CD4-positive, alpha-beta T cell treated with Interleukin-15 for 4 hours (primary cell): ENCODE data around the gene HACD2.
"Not testable (repeated sequence)": the region's sequence is repeated elsewhere in the genome, so short reads cannot be mapped to it uniquely, and the experiment has no call there.

Experiments
- DNase-seq: peaks from one replicate; pipeline ENCODE4 v3.0.0-alpha.2; 2020; ENCODE audit warnings: low spot score

Gene HACD2

DNA sequence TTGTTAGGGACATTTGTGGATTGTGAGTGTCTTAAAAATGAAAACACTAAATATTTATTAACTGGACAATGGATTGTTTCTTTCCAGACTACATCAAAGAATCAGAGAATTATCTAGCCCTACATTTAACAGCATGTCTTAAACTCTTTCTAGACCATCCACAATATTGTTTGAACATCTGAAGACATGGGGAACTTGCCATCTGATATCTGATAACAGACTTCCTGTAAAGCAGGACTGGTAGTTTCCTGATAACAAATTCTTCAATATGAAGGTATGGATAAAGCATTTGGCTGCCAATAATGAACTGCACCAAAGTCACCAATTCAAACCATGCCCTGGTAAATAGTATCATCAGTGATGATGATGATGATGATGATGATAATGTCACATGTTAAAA, 26.2 kb upstream of the HACD2 start:
- no peak for DNase-seq

DNA sequence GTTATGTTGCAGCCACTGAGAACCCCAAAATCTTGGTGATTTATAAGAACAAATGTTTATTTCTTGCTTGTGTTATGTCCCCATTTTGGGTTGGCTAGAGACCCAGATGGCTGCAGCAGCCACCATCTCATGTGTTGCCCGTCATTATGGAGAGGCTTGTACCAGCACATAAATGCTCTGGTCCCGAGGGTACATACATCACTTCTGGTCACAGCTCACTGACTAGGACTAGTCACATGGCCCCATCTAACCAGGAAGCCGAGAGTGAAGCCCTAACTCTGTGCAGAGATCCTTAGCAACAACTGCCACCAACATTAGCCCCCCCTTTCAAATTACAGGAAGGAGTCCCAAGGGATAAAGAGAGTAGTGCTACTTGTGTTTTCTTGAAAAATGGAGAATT, 25.5 kb upstream of the HACD2 start:
- DNase-seq, result no peak

DNA sequence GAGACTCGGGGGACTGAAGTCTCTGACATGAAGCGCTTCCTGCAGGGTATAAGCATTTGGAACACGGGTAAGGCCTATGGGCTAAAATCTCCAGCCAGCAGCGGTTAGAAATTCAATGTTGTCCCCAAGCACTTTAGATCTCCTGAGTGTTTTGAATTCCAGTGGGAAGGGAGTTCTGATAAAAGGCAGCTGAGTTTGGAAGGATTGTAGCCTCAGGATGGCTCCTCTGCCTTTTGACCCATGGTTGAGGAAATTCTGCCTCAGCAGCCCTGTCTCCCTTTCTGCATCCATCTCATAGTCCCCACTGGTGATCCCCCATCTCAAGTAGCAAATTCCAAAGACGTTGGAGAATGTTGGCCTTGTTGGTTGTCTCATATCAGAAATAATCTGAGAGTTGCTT, 24.2 kb upstream of the HACD2 start:
- no peak for DNase-seq

DNA sequence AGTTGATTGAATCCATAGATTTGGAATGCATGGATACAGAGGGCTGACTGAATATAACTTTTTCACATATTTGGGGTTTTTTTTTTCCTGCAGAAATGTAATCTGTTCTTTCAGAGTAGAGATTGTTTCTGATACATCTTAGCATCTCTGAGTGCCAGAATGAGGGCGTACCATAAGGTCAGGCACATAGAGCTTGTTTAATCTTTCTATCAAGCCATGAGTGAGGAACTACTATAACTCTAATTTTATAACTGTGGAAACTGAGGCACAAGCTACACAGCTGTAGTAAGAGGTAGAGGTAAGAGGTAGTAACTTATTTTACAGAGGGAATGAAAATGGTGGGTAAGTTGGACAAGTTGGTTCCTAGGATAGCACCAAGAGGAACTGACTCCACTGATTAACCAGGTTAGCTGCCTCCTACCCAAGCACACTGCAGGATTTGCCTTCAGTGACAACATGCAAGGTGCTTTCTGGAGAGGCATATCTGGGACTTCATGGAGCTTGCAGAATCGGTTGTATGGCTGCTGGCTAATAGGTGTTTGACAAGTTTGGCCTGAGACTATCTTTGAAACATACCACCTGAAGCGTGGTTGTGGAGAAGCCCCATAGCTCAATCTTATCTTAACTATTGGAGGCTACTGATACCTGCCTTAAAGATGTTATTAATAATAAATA, 23.5 kb upstream of the HACD2 start:
- no peak for DNase-seq

DNA sequence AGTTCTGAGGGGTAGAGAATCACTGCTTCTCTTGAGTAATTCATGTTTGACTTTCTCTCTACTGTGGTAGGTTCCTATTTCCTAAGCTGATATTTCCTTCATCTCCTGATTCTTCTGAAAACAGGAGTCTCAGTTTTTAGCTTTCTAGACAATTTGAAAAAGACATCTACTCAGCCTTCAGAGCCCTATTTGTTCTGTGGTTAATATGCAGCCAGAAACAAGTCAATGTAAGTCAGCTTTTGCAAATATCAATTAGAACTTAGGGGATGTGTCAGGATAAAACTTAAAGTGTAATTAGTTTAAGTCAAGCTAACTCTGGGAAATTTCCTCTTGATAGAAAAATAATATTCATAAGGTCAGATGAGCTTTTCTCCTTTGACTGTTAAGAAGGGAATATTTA, 21.7 kb upstream of the HACD2 start:
- DNase-seq, result no peak

DNA sequence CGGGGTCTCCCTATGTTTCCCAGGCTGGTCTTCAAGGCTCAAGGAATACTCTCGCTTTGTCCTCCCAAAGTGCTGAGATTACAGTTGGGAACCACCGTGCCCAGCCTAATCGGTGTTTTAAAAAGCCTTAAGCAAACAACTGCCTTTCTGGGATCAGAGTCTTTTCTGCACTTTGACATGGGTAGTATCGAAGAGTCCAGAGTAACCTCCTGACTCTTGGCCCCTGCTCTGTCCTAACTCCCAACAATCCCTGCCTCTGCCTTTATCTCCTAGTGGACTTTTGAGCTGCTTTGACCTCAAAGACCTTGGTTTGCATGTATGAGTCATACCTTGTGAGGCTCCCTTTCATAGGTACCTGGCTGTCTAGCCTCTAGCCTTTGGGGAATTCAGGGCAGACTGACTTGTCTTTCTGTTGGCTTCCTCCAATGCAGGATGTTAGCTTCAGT, 21.0 kb upstream of the HACD2 start:
- DNase-seq, result no peak

DNA sequence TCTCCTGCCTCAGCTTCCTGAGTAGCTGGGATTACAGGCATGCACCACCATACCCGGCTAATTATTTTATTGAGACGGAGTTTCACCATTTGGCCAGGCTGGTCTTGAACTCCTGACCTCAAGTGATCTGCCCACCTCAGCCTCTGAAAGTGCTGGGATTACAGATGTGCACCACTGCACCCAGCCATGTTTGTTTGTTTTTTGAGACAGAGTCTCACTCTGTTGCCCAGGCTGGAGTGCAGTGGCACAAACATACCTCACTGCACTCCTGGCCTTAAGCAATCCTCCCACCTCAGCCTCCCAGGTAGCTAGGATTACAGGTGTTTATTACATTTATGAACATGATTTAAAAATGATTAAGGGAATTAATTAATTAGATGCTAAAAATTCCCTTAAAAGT, 18.3 kb upstream of the HACD2 start:
- DNase-seq, result not testable (repeated sequence)

DNA sequence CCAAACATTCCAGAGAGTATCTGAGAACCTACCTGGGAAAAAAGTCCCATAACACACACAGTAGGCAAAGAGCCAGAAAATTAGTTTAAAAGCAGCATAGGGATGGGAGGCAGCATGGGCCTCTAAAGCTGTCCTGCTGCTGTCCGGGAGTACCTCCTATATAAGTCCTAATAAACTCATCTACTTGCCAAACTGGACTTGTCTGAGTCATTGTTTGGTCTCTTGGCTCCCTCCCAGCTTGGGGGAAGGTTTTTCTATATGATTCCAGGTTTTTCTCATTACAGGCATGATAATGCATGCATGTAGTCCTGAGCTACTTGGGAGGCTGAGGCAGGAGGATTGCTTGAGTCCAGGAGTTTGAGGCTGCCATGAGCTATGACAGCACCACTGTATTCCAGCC, 17.5 kb upstream of the HACD2 start:
- DNase-seq, result no peak

DNA sequence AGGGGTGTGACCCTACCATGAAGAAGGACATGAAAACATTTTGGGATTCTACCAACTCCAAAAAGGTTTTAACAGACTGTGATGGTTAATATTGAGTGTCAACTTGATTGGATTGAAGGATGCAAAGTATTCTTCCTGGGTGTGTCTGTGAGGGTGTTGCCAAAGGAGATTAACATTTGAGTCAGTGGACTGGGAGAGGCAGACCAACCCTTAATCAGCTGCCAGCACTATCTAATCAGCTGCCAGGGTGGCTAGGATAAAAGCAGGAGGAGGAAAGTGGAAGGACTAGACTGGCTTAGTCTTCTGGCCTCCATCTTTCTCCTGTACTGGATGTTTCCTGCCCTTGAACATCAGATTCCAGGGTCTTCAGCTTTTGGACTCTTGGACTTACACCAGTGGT, 16.0 kb upstream of the HACD2 start:
- DNase-seq, result not testable (repeated sequence)

DNA sequence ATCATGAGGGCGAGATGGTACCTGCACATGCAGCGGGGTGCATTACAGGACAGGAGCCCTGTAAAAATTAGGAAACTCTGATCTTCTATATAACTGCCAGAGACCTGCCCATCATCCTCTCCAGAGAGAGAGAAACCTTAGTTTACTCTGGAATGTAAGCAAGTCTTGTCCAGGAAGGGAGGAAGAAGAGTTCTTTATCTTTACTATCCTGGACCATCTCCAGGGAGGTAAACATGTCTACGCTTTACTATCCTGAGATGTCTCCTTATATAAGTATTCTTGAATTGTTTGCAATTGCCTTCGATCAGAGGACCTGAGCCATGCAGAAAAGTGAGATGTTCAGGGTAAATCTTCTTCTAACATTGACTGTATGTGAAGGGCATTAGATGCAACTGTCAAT, 12.7 kb upstream of the HACD2 start:
- DNase-seq, result no peak

DNA sequence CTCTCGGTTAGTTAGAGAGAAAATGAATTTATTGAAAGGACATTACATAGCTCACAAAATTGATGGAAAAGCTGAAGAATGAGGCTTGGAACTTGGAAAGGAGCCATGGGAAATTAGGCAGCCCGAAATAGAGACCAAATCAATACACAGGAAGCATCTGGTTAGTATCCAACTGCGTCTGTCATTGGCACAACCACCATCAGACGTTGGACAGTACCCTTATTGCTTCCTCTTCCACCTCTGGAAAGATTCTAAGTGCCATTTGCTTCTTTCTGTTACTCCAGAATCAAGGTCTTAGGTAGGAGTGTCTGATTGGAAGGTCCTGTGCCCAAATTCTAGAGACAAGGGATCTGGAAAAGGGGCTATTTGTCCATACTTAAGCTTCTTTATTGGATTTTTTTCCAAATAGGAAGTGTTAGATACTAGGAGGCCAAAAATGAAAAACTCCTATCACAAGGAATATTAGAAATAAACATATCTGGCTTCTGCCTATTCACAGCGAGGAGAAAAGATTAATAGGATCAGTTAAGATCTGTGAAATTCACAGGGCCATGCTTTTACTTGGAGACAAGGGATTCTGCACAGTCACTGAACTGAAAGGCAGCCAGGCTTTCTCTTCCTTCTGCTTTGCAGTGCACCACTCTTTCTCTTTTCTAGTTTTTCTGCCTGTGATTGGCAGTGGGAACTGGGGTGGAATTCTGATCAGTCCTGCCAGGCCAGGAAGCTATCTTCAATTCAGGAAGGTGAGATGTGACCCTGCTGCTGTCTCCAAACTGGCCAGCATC, 10.7 kb upstream of the HACD2 start:
- no peak for DNase-seq

DNA sequence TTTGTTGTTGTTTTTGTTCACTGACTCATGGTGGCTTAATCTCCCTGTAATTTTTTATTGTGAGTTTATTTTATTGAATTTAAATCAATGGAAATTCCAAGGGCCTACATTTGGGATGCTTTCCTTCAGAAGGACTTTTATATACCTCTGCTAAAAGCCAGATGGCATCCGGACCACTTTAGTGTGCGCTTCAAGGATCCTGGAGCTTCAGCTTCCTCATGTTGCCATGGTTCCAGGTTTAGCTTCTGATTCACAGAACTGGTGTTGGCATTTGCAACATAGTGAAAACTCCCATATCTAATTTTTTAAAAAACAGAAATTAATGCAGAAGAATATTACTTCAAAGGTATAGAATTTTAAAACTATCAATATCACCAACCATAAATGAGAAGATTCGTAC, 8.5 kb upstream of the HACD2 start:
- DNase-seq, result no peak

DNA sequence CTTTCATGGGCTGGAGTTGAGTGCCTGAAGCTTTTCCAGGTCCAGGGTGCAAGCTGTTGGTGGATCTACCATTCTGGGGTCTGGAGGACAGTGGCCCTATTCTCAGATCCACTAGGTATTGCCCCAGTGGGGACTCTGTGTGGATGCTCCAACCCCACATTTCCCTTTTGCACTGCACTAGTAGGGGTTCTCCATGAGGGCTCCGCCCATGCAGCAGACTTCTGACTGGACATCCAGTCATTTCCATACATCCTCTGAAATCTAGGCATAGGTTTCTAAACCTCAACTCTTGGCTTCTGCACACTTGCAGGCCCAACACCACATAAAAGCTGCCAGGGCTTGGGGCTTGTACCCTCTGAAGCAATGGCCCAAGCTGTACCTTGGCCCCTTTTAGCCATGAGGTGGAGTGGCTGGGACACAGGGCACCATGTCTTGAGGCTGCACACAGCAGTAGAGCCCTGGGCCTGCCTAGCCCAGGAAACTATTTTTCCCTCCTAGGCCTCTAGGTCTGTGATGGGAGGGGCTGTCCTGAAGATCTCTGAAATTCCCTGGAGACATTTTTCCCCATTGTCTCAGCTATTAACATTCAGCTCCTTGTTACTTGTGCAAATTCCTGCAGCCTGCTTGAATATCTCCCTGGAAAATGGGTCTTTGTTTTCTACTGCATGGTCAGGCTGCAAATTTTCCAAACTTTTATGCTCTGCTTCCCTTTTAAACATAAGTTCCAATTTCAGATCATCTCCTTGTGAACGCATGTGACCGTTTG, 6.0 kb upstream of the HACD2 start:
- DNase-seq, result no peak

DNA sequence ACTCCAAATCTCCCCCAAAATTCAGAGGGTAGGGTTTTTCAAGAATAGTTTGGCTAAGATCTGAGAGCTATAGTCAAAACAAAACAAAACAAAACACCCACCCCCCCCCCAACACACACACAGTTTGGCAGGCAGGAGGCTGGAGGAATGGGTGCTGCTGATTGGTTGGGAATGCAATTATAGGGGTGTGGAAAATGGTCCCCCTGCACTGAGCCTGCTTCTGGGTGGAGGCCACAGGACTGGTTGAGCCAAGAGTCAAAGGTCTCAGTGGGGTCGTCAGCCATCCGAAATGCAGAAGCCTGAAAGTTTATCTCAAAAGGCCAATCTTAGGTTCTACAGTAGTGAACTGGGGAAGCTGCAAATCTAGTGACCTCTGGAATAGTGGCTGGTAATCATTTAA, 2.5 kb upstream of the HACD2 start:
- DNase-seq, result no peak

DNA sequence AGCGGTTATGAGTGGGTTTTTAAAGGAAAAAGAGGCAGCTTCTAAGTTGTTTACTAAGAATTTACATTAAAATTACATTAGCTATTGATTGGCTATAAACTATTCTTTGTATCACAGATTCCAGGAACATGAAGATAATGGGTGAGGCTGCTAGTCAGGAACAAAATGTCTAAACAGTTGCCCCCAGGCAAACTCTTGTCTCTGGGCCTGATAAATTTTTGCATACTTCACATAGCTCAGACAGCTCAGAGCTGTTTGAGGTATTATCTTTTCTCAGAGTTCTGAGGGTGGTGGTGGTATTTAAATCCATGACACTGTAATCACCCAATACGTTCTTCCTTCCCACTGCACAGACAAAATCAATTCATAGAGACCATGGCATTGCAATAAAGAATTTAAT, 2.1 kb upstream of the HACD2 start:
- DNase-seq, result no peak

DNA sequence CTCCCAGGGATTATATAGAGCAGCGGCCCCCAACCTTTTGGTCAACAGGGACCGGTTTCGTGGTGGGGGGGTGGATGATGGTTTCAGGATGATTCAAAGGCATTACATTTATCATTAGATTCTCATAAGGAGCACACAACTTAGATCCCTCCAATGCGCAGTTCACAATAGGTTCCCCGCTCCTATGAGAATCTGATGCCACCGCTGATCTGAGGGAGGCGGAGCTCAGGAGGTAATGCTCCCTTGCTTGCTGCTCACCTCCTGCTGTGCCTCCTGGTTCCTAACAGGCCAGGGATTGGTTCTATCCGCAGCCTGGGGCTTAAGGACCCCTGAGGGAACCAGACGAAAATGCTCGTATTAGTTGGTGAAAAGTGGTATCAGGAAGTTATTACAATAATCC, 1.3 kb upstream of the HACD2 start:
- DNase-seq, result peak; percentile 14

DNA sequence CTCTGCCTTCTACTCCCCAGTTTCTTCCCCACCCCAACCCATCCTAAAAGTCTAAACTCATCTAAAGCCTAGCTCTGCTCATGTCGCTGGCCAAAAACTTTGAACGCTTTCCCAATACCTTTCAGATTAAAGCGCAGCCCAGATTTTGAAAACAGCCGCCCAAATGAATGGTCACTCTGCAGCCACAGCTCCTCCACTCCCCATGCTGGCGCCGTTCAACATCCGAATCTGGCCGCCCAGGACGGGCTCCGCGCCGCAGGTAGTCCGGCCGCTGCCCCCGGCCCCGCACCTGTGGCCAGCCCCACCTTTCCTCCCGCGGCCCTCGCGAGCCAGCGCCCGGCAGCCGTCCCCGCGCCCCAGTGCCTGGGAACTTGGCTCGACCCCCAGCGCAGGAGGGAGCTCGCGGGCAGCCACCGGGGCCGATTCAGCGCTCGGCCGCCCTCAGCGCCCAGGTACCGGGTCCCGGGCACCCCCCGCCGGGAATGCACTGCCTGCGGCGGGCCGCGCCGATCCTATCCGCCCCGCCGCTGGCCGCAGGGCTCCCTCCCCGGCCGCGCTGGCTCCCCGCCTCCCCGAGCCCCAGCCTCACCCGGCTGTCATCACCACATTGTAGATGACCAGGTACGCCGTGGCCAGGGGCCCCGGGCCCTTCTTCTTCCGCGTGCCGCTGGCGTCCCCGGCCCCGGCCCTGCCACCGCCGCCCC, 417 bp downstream of the HACD2 start:
- DNase-seq, result peak; percentile 3

DNA sequence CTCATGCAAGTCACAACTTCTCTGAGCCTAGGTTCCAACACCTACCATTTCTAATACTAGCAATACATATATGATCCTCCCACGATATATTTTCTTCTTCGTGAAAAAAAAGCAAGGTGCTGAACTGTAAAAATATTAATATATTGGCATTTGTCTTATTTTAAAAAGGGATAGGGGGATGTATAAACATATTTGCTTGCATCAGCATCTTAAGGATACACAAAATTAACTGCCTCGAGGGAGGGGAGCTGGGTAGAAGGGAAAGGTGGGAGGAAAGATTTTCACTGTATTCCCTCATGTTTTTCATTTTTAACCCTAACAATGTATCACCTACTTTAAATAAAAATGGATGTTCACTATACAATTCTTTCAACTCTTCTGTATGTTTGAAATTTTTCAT, 1.3 kb downstream of the HACD2 start:
- no peak for DNase-seq

DNA sequence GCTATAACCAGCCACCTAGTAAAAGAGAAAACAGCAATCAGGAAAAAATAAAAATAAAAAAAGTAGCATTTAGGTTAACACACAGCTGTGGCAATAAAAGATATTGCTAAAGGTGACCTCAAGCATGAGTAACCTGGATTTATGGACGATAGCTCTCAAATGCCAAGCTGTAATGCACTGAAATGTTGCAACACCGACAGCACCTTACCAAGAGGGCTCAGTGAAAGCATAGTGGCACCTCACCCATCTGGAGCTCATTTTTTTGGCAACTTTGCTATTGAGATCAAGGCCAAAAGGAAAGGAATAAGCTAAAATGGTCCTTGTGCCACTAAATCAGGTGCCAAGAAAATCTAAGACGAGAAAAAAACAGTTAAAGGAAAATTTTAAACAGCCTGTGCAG, 2.5 kb downstream of the HACD2 start:
- DNase-seq, result no peak

DNA sequence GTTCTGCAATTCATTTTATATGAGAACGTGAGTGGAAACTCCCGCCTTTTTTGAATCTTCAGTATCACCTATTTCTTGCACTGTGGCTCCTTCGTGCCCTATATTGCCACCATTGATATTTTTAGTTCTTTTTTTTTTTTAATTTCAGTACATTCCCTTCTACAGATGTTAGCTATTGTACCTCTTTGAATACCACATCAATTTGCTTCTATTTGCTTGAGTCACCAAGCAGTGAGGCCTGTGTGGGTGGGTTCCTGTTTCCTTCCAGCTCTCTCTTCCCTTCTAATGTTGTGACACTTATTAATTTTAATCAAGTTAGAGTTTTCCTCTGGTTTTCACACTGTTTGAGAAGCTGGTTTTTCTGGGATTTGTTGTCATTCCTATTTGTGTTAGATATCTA, 8.7 kb downstream of the HACD2 start:
- DNase-seq, result no peak

DNA sequence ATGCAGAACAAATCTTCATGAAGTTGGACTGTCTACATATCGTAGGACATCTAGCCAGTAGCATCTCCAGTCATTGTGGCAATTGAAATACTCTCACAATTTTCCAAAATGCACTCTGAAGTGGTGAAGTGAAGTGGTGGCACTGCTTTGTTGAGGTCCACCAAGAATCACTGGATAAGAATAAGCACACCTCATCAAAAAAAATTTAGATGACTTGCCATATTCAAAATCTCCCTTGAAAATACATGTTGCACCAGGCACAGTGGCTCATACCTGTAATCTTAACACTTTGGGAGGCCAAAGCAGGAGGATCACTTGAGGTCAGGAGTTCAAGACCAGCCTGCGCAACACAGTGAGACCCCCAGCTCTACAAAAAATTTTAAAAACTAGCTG, 12.9 kb downstream of the HACD2 start:
- no peak for DNase-seq

DNA sequence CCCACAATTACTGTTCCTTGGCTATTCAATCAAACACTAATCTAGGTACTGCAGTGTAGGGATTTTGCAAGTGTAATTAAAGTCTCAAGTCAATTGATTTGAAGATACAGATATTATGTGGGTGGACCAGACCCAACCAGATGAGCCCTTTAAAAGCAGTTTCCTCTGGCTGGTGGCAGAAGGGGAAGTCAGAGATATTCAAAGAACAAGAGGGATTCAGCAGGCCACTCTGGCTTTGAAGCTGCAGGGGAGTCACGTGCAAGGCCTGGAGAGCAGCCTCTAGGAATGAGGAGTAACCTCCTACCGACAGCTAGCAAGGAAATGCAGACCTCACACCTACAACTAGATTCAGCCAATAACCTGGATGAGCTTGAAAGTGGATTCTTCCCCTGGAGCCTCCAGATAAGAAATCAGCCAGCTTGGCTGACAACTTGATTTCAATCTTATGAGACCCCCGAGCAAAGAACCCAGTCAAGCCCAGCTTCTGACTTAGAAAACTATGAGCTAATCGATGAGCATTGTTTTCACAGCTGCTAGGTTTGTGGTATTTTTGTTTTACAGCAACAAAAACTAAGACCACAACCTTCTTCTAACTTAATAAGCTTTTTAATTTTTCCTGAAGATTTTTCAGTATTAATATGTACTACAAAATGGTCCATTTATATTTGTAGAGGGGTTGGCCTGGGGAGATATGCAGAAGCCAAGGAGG, 13.4 kb downstream of the HACD2 start:
- no peak for DNase-seq
